ENCODE data around the gene FERMT1.

DNA sequence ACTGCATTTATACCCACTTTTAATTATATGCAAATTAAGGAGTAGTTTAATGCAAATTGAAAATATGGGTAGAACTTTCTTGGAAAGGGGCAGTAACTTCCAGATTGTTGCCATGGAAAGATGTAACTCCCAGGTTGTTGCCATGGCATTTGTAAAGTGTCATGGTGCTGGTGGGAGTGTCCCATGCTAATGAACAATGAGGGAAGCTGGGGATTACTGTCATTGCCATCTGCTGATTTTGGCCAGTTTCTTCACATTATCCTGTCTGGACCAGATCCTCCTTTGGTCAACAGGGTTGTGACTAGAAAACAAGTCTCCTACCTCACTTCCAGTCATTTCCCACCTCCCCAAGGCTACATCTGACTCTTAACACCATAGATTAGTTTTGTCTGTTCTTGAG lies 45.4 kb upstream of the FERMT1 start:
- TF ChIP-seq, protein P1, sequence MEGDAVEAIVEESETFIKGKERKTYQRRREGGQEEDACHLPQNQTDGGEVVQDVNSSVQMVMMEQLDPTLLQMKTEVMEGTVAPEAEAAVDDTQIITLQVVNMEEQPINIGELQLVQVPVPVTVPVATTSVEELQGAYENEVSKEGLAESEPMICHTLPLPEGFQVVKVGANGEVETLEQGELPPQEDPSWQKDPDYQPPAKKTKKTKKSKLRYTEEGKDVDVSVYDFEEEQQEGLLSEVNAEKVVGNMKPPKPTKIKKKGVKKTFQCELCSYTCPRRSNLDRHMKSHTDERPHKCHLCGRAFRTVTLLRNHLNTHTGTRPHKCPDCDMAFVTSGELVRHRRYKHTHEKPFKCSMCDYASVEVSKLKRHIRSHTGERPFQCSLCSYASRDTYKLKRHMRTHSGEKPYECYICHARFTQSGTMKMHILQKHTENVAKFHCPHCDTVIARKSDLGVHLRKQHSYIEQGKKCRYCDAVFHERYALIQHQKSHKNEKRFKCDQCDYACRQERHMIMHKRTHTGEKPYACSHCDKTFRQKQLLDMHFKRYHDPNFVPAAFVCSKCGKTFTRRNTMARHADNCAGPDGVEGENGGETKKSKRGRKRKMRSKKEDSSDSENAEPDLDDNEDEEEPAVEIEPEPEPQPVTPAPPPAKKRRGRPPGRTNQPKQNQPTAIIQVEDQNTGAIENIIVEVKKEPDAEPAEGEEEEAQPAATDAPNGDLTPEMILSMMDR (IDR thresholded peaks at IDR 0.05) = no peak
- no peak for TF ChIP-seq POLR2A (IDR thresholded peaks at IDR 0.05)

Measured in ovary (tissue), 3 donors.